ENCODE results near the gene RTEL1. TPM values are rescaled to one million over a fixed set of nuclear protein-coding genes. Genes with fewer than 3 reads are reported as not detected.

The RTEL1 gene
- total RNA-seq, 1 experiment from 2014 or later = 58.0 TPM

DNA sequence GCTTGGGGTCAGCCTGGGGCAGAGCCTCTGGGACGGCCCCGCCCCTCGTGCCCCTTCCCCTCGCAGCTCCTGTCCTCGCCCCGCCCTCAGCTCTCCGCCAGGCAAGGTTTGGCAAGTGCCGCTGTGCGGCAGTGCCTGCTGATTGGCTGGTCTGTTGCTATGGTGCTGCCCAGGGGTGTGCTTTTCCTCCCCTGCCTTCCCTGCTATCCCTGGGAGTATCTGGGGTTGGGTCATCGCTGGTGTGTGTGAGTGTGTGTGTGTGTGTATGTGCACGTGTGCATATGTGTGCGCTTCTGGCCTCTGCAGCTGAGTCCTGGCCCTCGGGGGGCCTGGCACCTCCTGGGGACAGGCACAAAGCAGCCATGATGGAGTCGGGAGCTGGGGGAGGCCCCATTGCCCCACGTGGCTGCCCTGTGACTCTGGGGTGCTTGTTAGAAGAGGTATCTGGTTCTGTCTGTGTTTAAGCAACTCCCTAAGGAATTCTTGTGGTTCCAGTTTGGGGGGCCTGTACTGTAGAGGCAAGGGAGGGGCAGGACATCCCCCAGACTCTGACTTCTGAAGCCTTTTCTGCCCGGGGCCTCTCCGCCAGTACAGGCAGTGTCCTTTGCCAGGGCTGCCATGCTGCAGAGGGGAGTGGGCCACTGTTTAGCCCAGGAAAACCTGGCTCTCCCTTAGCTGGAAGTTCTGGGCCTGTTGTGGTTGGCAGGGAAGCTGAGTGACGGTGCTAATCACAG is 6.9 kb downstream of the RTEL1 start (continued):
- no peak for TF ChIP-seq ZNF274 (IDR thresholded peaks at IDR 0.05; ENCODE audit: low read depth, low read length)
- no peak for TF ChIP-seq RAD21 (IDR thresholded peaks at IDR 0.05; ENCODE audit: low read depth)
- TF ChIP-seq, protein P1, sequence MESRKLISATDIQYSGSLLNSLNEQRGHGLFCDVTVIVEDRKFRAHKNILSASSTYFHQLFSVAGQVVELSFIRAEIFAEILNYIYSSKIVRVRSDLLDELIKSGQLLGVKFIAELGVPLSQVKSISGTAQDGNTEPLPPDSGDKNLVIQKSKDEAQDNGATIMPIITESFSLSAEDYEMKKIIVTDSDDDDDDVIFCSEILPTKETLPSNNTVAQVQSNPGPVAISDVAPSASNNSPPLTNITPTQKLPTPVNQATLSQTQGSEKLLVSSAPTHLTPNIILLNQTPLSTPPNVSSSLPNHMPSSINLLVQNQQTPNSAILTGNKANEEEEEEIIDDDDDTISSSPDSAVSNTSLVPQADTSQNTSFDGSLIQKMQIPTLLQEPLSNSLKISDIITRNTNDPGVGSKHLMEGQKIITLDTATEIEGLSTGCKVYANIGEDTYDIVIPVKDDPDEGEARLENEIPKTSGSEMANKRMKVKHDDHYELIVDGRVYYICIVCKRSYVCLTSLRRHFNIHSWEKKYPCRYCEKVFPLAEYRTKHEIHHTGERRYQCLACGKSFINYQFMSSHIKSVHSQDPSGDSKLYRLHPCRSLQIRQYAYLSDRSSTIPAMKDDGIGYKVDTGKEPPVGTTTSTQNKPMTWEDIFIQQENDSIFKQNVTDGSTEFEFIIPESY (IDR thresholded peaks at IDR 0.05; ENCODE audit: extremely low read depth, insufficient replicate concordance, low read length) = no peak
- TF ChIP-seq ZFX (IDR thresholded peaks at IDR 0.05) = no peak
- no peak for TF ChIP-seq SP1 (IDR thresholded peaks at IDR 0.05; ENCODE audit: low read depth)

DNA sequence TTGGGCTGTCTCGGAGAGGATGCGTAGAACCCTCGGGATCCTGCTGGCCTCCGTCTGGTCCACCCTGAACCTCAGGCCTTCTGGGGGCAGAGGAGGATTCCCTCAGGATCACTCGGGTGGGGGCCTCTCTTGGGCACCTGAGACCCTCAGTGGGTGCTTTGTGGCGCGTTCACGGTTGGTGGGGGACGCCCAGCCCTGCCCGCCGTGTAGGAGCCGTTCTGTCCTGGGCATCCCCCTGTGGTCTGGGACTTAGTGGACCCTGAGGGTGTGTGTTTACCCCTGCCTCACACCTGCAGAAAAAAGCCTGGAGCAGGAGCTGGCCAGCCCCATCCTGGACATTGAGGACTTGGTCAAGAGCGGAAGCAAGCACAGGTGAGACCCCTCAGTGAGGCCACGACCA is 7.6 kb downstream of the RTEL1 start:
- H3K4me2 ChIP-seq (ENCODE audit: low read length) = no peak overlapping the region
- H3K9me2 ChIP-seq (ENCODE audit: insufficient read depth) = no peaks in the 10 kb centered on the region
- ChIA-PET RAD21 (ENCODE audit: low non-redundant PET in 1 of 2, low total read pairs in 2 of 2, uncharacterized antibody in 2 of 2, unreplicated experiment in 2 of 2) (no interaction called here), CTCF (no interaction called here), POLR2A (no interaction called here)
- ATAC-seq (no peak), DNase-seq (ENCODE audit: low read depth, low spot score) (no peak)
- no peak overlapping the region for H3K9ac ChIP-seq (ENCODE audit: low read length)
- H3K9me3 ChIP-seq (ENCODE audit: control insufficient read depth in 1 of 2, insufficient read depth in 1 of 2, low read depth in 1 of 2, low read length in 2 of 2) = no peaks in the 10 kb centered on the region
- no peaks in the 10 kb centered on the region for H3K27me3 ChIP-seq (ENCODE audit: insufficient read depth, low read length)
- no peak overlapping the region for H3K4me3 ChIP-seq (replicated peaks in 1 of 2; ENCODE audit: low read depth in 1 of 2, low read length in 2 of 2)
- H3K27ac ChIP-seq (ENCODE audit: low read depth, low read length) = no peak overlapping the region
- H2AFZ ChIP-seq (ENCODE audit: low read depth, low read length, poor library complexity, severe bottlenecking) = no peak overlapping the region
- no peaks in the 10 kb centered on the region for H4K20me1 ChIP-seq (ENCODE audit: insufficient read depth)
- H3K36me3 ChIP-seq (ENCODE audit: control insufficient read depth in 1 of 2, insufficient read depth in 2 of 2, low read length in 2 of 2) = peaks cover 21 to 51% of the 10 kb centered on the region in 2 experiments
- TF ChIP-seq CEBPB (IDR thresholded peaks at IDR 0.05; ENCODE audit: low read depth) (no peak), SRF (IDR thresholded peaks at IDR 0.05; ENCODE audit: low read depth) (no peak), ELF1 (IDR thresholded peaks at IDR 0.05; ENCODE audit: borderline replicate concordance, low read depth) (no peak)
- TF ChIP-seq, protein P2, sequence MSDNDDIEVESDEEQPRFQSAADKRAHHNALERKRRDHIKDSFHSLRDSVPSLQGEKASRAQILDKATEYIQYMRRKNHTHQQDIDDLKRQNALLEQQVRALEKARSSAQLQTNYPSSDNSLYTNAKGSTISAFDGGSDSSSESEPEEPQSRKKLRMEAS (IDR thresholded peaks at IDR 0.05) = no peak
- no TSS peak for BruUV-seq (replicated peaks)
- peaks cover 40% of the 10 kb centered on the region for H3K79me2 ChIP-seq (ENCODE audit: insufficient read depth, low read length)
- intact Hi-C loops (cut with micrococcal nuclease) = no loop called here
- no peaks in the 10 kb centered on the region for H3K4me1 ChIP-seq (ENCODE audit: control insufficient read depth in 1 of 2, insufficient read depth in 2 of 2, low read length in 2 of 2)

All from HCT116 (cell line).